HG02943 (cell line): ENCODE results near the gene RIPOR2.
"Not testable (repeated sequence)": the region's sequence is repeated elsewhere in the genome, so short reads cannot be mapped to it uniquely, and the experiment has no call there.

Source experiments
- ATAC-seq: cut with Tn5 transposase; IDR thresholded peaks from one replicate; pipeline ENCODE4 v1.9.1; 2021; ENCODE audit warnings: mild to moderate bottlenecking, low read depth, moderate library complexity; ENCODE audit not compliant: unreplicated experiment

RIPOR2 gene

GRCh38 chr6:24775520-24776058 is 160.2 kb downstream of the RIPOR2 start:
- peak; percentile 7 for ATAC-seq

GRCh38 chr6:24774696-24775519 is 160.9 kb downstream of the RIPOR2 start, which contains the start of gene GMNN:
GMNN (plus strand) TSS chr6:24774937; CDS start chr6:24777247, 2,310 bp downstream.
- ATAC-seq, result peak; percentile 93

- ATAC-seq, result no peak
These were observed 167.4 kb downstream of the RIPOR2 start for GRCh38 chr6:24768361-24768760.

GRCh38 chr6:24766680-24767462 is 168.9 kb downstream of the RIPOR2 start:
- no peak for ATAC-seq

GRCh38 chr6:24765968-24766367 is 169.8 kb downstream of the RIPOR2 start:
- ATAC-seq, result not testable (repeated sequence)

- ATAC-seq, result not testable (repeated sequence)
These were observed 170.6 kb downstream of the RIPOR2 start for GRCh38 chr6:24764833-24765828.

- ATAC-seq, result no peak
These were observed 172.2 kb downstream of the RIPOR2 start for GRCh38 chr6:24763578-24763977.

GRCh38 chr6:24761851-24762250 is 173.9 kb downstream of the RIPOR2 start:
- ATAC-seq, result no peak

- no peak for ATAC-seq
These were observed 174.4 kb downstream of the RIPOR2 start for GRCh38 chr6:24761193-24761835.

- no peak for ATAC-seq
These were observed 175.6 kb downstream of the RIPOR2 start for GRCh38 chr6:24760210-24760609.

- no peak for ATAC-seq
These were observed 176.0 kb downstream of the RIPOR2 start for GRCh38 chr6:24759718-24760117.

- no peak for ATAC-seq
These were observed 178.1 kb downstream of the RIPOR2 start for GRCh38 chr6:24757611-24758010.

- ATAC-seq, result no peak
These were observed 180.5 kb downstream of the RIPOR2 start for GRCh38 chr6:24755279-24755678.

GRCh38 chr6:24754378-24754777 is 181.4 kb downstream of the RIPOR2 start:
- not testable (repeated sequence) for ATAC-seq
